NCI-H2196 (cell line): ENCODE data around the gene RRP12.
"Not testable (repeated sequence)": the region's sequence is repeated elsewhere in the genome, so short reads cannot be mapped to it uniquely, and the experiment has no call there.

ENCODE experiments used
- DNase-seq: peaks from one replicate; lab custom pipeline; 2025; ENCODE audit not compliant: unreplicated experiment; lab: John Stamatoyannopoulos, UW

The RRP12 gene

GRCh38 chr10:97408496-97408992 is 7.4 kb upstream of the RRP12 start:
- DNase-seq: no peak

GRCh38 chr10:97407952-97408248 is 6.8 kb upstream of the RRP12 start:
- no peak for DNase-seq

GRCh38 chr10:97407211-97407951 is 6.2 kb upstream of the RRP12 start:
- peak; percentile 56 for DNase-seq

- DNase-seq: not testable (repeated sequence)
Measured at GRCh38 chr10:97406483-97406882, 5.3 kb upstream of the RRP12 start.

GRCh38 chr10:97406064-97406463 is 4.9 kb upstream of the RRP12 start:
- DNase-seq: no peak

- DNase-seq: no peak
Measured at GRCh38 chr10:97404044-97404443, 2.9 kb upstream of the RRP12 start.

- DNase-seq: no peak
Measured at GRCh38 chr10:97401455-97401919, 347 bp upstream of the RRP12 start.

GRCh38 chr10:97399843-97400545 is 1.1 kb downstream of the RRP12 start:
- peak; percentile 3 for DNase-seq

GRCh38 chr10:97396056-97396455 is 5.1 kb downstream of the RRP12 start:
- DNase-seq: no peak

- no peak for DNase-seq
Measured at GRCh38 chr10:97393034-97393573, 8.0 kb downstream of the RRP12 start.

GRCh38 chr10:97390091-97390490 is 11.0 kb downstream of the RRP12 start:
- no peak for DNase-seq

GRCh38 chr10:97388152-97388551 is 13.0 kb downstream of the RRP12 start:
- DNase-seq: no peak

GRCh38 chr10:97385565-97385964 is 15.6 kb downstream of the RRP12 start:
- DNase-seq: no peak

- DNase-seq: no peak
Measured at GRCh38 chr10:97384641-97385040, 16.5 kb downstream of the RRP12 start.

- no peak for DNase-seq
Measured at GRCh38 chr10:97384156-97384555, 17.0 kb downstream of the RRP12 start.

- no peak for DNase-seq
Measured at GRCh38 chr10:97383159-97383558, 18.0 kb downstream of the RRP12 start.

- no peak for DNase-seq
Measured at GRCh38 chr10:97381626-97382025, 19.5 kb downstream of the RRP12 start.

- no peak for DNase-seq
Measured at GRCh38 chr10:97380516-97380915, 20.6 kb downstream of the RRP12 start.

GRCh38 chr10:97378933-97379921 is 21.9 kb downstream of the RRP12 start:
- no peak for DNase-seq

- DNase-seq: no peak
Measured at GRCh38 chr10:97376413-97376812, 24.7 kb downstream of the RRP12 start.

- no peak for DNase-seq
Measured at GRCh38 chr10:97373456-97373855, 27.7 kb downstream of the RRP12 start.
